GM21447 (cell line): ENCODE results near the gene ZSCAN10.
"Not testable (repeated sequence)": the region's sequence is repeated elsewhere in the genome, so short reads cannot be mapped to it uniquely, and the experiment has no call there.

Source experiments
- ATAC-seq: cut with Tn5 transposase; IDR thresholded peaks from one replicate; pipeline ENCODE4 v1.9.1; 2021; ENCODE audit not compliant: unreplicated experiment

ZSCAN10 gene

DNA sequence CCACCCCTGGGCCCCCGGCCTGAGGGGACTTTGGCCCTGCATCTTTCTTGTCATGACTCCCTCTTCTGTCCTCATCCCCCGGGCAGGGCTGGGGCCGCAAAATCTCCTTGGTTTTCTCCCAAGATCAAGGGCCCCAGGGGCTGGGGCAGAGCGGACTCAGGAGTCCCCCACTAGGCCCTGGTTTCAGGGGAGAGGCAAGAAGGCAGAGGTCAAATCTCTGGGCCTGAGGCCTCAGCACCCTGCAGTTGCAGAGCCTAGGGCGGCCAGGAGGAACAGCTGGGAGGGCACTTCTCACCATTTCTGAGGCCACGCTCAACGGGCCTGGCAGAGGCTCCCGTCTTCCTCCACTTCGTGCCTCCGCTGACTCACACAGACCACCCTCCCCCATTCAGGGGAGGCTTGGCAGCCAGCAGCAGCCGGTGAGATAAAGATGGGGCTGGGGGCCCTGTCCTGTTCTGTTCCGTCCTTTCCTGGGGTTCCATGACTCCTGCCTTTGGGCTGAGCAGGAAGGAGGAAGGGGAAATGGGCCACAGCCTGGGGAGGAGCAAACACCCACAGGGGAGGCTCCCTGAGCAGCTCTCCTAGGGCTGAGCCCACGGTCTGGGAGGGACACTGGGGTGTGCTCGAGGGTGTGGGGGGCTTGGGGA, 12.4 kb downstream of the ZSCAN10 start:
- ATAC-seq, result no peak

DNA sequence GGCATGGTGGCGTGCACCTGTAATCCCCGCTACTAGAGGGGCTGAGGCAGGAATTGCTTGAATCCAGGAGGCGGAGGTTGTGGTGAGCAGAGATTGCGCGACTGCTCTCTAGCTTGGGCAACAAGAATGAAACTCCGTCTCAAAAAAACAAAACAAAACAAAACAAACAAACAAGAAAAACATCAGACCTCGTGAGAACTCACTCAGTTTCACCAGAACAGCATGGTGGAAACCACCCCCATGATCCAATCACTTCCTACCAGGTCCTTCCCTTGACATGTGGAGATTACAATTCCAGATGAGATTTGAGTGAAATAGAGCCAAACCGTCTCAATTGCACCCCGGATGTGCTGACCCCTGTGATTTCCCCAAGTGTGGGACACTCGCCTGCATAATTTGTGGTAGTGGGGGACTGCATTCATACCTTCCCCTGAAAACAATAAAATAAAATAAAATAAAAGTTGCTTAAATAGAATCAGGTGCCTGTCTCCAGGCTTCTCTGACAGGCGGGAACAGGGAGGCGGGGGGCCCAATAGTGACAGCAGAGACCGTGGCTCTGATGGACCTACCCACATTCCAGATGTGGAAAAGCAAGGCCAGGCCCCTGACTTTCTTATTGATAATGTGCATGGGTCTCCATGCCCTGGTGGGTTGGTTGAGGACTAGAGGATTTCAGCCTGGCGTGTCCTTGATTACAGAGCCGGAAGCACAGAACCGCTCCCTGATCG, 13.1 kb downstream of the ZSCAN10 start:
- ATAC-seq, result no peak

DNA sequence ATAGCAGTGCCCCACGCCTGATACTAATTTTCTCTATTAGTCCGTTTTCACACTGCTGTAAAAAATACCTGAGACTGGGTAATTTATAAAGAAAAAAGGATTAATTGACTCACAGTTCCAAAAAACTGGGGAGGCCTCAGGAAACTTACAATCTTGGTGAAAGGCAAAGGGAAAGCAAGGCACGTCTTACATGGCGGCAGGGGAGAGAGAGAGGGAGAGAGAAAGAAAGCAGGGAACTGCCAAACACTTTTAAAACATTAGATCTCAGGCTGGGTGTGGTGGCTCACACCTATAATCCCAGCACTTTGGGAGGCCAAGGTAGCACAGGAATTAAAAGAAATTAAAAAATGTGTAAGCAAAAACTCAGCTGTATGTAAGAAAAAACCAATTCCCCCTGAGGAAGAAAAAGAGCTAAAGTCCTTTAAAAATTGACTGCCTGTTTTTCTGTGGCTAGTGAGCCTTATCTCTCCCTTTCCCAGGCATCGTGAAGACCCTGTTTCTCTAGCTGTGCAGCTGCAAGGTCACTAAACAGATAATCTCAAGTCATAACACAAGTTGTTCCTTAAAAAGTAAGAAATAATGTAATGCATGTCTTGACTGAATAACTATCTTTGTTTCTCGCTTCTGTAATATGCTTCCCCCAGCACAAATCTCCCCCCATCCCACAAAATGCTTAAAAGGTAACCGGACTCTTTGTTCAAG, 14.0 kb downstream of the ZSCAN10 start:
- no peak for ATAC-seq

DNA sequence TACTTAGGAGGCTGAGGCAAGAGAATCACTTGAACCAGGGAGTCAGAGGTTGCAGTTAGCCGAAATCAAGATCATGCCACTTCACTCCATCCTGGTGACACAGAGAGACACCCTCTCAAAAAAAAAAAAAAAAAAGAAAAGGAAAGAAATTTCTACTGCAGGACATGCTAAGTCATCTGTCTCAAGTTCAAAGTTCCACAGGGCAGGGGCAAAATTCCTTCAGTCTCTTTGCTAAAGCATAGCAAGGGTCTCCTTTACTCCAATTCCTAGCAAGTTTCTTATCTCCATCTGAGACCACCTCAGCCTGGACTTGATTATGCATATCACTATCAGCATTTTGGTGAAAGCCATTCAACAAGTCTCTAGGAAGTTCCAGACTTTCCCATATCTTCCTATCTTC, 14.6 kb downstream of the ZSCAN10 start:
- ATAC-seq, result no peak

DNA sequence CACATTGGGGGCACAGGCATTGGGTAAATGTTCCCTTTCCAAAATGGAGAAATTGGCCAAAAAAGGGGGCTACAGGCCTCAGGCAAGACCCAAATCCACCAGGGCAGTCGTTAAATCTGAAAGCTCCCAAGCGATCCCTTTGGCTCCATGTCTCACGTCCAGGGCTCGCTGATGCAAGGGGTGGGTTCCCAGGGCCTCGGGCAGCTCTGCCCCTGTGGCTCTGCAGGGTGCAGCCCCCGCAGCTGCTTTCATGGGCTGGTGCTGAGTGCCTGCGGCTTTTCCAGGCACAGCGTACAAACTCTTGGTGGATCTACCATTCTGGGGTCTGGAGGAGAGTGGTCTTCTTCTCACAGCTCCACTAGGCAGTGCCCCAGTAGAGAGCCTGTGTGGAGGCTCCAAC, 15.7 kb downstream of the ZSCAN10 start:
- not testable (repeated sequence) for ATAC-seq

DNA sequence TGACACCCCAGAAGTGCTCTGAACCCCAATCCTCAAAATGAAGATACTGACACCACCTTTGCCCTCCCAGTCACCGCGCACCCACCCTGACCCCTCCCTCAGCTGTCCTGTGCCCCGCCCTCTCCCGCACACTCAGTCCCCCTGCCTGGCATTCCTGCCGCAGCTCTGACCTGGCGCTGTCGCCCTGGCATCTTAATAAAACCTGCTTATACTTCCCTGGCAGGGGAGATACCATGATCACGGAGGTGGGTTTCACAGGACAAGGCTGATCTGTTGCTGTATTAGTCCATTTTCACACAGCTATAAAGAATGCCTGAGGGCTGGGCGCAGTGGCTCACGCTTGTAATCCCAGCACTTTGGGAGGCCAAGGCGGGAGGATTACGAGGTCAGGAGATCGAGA, 17.1 kb downstream of the ZSCAN10 start:
- not testable (repeated sequence) for ATAC-seq

DNA sequence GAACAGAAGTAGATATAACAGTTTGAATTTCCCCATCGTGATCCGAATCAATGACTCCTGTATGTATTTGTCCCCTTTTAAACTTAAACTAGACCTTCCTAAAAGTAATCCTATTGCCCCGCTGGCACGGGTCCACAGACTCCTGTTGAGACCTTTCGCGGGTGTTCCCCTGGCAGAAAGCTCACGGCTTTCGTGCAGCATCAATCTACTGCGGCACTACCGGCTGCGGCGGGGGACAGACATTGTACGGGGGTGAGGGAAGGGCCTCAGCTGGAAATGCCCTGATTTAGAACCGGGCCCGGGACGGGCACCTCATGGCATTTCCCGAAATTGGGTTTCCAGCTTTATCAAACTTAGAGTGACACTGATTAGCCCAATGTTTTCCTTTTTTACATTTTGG, 19.1 kb downstream of the ZSCAN10 start:
- ATAC-seq, result no peak

DNA sequence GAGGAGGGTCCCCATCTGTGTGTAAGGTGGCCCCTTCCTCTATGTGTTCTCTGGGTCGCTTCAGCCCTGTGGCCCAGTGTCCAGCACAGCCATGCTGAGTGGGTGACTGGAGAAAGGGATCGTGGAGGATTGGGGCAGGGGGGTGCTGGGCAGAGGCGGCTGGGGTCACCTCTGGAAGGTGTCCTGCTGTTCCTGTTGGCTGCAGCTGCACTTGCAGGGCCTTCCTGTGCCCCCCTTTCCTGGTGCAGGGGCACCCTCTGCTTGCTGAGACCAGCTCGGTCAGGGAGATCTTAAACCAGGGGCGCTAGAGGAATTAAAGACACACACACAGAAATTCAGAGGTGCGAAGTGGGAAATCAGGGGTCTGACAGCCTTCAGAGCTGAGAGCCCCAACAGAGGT, 22.5 kb downstream of the ZSCAN10 start:
- ATAC-seq, result no peak

DNA sequence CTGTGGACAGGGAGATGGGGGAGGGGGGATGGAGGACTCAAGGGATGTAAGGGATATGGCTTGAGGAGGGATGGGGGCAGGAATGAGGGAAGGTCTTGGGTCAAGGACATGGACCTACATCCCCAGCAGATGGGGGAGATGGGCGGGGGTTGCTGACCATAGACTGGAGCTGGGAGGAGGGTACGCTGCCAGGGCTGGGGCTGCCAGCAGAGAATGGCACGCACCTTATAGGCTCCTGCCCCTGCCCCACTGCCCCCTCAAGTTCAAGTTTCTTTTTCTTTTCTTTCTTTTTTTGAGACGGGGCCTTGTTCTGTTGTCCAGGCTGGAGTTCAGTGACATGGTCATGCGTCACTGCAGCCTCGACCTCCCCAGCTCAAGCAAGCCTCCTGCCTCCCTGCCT, 23.1 kb downstream of the ZSCAN10 start:
- ATAC-seq, result not testable (repeated sequence)

DNA sequence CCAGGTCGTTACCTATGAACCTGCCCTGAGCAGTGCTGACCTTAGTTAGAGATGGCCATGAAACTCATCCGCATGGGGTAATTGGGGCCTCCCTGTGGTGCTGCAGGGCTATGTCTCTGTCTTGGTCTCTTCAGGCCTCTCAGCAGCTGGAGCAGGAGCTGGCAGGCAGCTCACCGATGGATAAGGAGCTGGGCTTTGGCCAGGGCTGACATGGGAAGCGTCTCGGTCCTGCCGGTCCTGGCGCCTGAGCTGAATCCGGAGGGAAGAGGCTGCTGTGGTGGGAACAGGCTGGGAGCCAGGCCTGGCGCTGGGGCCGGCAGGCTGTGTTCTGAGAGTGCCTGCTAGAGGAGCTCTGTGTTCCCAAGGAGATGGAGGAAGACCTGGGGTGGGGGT, 23.6 kb downstream of the ZSCAN10 start:
- ATAC-seq, result no peak

DNA sequence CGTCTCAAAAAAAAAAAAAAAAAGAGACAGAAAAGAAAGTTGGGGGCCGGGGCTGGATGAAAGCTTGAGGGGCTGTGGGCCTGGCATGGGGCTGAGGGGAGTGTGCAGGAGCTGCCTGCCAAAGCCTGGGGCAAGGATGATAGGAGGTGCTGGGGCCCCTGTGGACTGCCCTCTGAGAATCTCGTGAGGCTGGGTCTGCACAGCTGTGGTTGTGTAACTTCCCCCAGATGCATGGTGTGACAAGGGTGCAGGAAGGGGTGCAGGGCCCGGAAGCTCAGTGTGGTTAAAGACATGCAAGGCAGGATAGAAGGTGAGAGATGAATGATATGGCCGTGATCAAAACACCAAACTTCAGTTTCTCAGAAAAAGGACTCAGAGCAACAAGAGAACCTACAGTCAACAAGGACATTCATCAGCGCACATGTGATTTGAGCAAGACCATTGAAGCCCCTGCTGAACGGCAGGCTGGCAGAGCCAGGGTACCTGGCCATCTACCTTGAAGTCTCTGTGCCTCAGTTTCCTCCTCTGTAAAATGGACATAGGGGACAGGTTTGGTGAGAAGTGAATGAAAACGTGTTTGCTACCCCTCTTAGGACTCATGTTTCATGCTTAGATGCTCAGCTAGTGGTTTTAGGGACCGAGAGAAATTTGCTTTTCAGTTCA, 24.1 kb downstream of the ZSCAN10 start:
- peak; percentile 81 for ATAC-seq

DNA sequence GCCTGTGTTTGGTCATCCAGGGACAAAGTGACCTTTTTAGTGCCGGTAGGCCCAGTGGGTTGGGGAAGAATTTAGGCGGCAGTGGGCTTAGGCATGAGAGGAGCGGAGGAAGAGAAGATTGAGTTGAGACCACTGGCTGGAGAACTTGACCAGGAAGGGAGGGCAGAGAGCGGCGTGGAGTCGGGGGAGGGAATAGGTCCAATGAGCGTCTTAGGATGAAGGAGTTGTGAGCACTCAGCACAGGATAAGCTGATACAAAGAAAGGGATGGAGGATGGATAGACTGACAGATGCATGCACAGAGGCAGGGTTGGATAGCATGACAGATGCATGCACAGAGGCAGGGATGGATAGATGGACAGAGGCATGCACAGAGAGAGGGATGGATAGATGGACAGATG, 25.6 kb downstream of the ZSCAN10 start:
- ATAC-seq, result no peak

DNA sequence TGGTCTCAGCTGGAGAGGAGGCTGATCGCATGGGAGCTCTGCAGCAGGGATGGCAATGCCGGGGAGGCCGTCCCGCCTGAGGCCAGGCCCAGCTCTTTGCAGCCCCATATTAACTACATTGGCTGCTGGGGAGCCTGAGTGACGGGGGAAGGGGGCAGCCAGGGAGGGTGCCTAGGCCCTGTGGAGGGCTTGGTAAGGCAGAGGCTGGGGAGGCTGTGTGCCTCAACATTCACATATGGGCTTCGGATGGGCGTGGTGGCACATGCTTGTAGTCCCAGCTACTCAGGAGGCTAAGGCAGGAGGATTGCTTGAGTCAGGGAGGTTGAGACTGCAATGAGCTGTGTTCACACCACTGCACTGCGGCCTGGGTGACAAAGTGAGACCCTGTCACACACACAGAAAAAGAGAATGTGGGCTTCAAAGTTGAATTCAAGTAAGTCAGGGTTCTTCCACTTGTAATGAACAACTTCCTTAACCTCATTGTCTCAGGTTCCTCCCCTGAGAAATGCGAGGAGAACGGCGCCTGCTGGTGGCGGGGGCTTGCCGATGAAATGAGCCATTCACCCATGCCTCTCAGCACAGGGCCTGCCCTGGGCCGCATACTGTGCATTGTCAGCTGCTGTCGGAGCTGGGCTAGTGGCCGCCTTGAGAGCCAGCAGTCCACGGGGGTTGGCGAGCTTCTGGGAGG, 26.4 kb downstream of the ZSCAN10 start:
- ATAC-seq, result not testable (repeated sequence)

DNA sequence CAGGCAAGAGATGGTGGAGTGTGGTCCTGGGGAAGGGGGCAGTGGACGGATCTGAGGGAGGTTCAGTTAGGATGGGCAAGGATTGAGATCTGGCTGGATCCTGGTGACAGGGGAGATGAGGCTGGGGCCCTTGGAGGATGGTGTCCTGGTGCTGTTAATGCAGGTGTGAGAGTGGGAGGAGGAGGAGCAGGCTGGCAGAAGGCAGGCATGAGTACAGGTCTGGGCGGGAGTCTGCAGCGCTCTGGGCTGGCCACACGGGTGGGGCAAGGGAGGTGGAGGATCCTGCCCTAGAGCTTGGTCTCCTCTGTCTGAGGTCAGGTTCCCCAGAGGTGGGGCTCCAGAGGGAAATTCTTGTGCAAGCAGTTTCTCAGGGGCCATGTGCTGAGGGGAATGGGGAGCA, 26.9 kb downstream of the ZSCAN10 start:
- ATAC-seq, result not testable (repeated sequence)

DNA sequence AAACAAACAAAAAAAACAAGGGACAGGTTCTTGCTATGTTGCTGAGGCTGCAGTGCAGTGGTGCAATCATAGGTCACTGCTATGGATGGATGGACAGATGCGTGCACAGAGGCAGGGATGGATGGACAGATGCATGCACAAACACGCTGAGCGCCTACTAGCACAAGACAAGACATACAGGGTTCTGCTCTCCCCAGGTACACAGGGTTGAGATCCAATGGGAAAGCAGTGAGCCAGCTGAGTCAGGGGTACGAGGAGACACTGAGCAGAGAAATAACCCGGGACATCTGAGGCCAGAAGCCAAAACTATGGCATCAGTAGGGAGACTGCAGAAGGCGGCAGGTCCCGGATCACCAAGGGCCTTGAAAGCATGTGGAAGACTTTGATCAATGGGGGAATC, 27.4 kb downstream of the ZSCAN10 start:
- ATAC-seq, result no peak

DNA sequence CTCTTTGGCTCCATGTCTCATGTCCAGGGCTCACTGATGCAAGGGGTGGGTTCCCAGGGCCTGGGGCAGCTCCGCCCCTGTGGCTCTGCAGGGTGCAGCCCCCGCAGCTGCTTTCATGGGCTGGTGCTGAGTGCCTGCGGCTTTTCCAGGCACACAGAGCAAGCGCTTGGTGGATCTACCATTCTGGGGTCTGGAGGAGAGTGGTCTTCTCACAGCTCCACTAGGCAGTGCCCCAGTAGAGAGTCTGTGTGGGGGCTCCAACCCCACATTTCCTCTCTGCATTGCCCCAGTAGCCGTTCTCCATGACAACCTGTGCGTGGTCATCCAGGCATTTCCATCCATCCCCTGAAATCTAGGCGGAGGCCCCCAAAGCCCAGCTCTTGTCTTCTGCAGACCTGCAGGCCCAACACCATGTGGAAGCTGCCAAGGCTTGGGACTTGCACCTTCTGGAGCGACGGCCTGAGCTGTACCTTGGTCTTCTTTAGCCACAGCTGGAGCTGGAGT, 28.4 kb downstream of the ZSCAN10 start:
- no peak for ATAC-seq

DNA sequence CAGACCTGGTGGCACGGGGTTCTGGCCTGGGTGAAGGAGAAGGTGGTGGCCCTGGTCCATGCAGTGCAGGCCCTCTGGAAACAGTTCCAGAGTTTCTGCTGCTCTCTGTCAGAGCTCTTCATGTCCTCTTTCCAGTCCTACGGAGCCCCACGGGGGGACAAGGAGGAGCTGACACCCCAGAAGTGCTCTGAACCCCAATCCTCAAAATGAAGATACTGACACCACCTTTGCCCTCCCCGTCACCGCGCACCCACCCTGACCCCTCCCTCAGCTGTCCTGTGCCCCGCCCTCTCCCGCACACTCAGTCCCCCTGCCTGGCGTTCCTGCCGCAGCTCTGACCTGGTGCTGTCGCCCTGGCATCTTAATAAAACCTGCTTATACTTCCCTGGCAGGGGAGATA, 29.9 kb downstream of the ZSCAN10 start:
- ATAC-seq, result not testable (repeated sequence)

DNA sequence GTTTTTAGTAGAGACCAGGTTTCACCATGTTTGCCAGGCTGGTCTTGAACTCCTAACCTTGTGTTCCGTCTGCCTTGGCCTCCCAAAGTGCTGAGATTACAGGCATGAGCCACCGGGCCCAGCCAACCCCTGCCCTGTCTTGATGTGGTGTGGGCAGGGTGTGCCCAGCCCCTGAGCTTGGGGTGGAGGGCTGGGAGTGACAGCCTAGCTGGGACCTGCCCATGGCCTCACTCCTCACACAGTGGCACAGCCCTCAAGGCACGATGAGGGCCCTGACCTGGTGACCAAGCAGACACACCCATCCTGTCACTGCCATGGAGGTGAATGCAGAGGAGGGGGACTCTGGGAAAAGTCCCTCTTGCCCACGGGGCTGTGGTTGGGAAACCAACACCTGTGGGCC, 30.6 kb downstream of the ZSCAN10 start:
- no peak for ATAC-seq

DNA sequence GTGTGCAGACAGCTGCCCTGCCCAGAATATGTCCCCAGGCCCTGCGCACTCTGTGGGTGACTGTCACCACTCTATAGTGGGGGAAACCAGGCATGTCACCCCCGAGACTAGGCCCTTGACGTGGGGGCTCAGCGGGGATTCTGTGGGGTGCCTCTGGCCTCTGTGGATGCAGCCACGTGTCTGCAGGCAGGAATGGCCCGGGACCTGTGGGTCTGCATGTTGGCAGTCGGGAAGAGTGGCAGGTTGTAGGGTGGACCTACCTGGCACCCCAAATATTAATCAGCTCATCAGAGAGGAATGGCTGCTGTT, 32.7 kb downstream of the ZSCAN10 start:
- ATAC-seq, result no peak

DNA sequence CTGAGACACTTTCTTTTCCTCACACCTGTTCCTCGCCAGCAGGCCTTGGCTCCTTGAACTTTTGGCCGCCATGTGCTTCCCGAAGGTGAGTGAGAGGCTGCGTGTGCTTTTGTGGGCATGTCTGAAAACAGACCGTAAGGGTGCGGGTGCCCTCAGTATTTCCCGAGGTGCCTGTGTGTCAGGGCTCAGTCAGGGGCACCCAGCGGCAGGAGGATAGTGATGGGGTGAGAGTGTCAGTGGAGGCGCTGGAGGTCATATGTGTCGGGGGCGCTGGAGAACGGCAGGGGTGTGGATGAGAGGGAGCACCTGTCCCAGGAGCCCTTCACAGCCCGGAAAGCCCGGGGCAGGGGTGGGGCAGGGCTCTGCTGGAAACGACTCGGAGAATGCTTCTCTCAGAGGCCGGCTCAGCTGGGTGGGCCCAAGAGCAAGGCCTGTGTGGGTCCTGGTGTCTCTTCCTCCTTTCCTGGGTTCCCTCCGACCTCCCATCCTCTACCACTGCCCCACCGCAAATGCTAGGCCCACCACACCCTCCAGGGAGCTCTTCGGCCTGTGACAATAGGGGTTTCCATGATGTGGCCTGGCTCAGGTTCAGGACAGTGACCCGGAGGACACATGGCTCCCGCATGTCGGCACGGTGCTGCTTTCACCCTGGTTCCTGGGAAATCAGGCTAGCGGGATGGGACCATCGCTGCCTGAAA, 33.2 kb downstream of the ZSCAN10 start:
- no peak for ATAC-seq
